SK-N-MC (cell line): Measurements from ENCODE around the gene FBXL19.

Experiments
- EZH2 ChIP-seq: fragments of 200-600 bp; sonication (generic); IDR thresholded peaks from one replicate; pipeline ENCODE4 v1.6.1; 2017; ENCODE audit warnings: antibody characterized with exemption
- FOXP2 ChIP-seq: optimal IDR thresholded peaks from 2 replicates; pipeline ENCODE3; 2011; ENCODE audit warnings: mild to moderate bottlenecking, moderate library complexity; ENCODE audit not compliant: insufficient read depth; ENCODE audit errors: extremely low read length, control extremely low read depth
- POLR2AphosphoS5 ChIP-seq: IDR thresholded peaks from 2 replicates; pipeline ENCODE4 v1.6.1; 2012; ENCODE audit warnings: mild to moderate bottlenecking, low read depth, low read length, borderline replicate concordance

DNA sequence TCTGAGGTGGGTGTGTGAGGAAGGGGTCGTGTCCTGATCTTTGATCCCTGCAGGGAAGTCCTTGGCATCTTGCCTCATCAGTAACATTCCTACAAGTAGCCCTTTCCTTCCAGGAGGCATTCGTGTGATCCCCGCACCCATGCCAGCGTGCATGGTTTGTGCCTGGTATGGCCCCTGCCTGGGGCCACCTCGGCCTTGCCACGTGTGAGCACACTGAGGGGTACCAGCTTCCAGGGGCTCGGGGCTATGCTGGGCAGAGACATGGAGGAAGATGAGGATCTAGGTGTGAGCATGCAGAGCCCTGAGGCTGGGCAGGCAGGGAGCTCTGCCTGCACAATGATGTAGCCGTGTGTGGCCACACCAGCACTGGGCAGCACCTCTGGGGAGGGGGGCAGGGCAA is 67.7 kb downstream of the FBXL19 start:
- TF ChIP-seq EZH2: no peak
- TF ChIP-seq POLR2AphosphoS5: no peak
- TF ChIP-seq FOXP2: no peak
